ENCODE results near the gene TRABD.

- TF ChIP-seq POLR2A (IDR thresholded peaks at IDR 0.05; ENCODE audit: low read length): no peak
- TF ChIP-seq GATA1 (IDR thresholded peaks at IDR 0.05; ENCODE audit: low read depth, low read length): no peak
Observed at GRCh38 chr22:50243685-50244419, 58.1 kb downstream of the TRABD start.

Measured in erythroblast (primary cell).